HK-2 (cell line): ENCODE measurements around the gene CNNM4.
"Not testable (repeated sequence)": the region's sequence is repeated elsewhere in the genome, so short reads cannot be mapped to it uniquely, and the experiment has no call there.

ENCODE experiments used
- DNase-seq: peaks from one replicate; pipeline ENCODE4 v3.0.0-alpha.2; 2018; ENCODE audit not compliant: unreplicated experiment

CNNM4 gene

DNA sequence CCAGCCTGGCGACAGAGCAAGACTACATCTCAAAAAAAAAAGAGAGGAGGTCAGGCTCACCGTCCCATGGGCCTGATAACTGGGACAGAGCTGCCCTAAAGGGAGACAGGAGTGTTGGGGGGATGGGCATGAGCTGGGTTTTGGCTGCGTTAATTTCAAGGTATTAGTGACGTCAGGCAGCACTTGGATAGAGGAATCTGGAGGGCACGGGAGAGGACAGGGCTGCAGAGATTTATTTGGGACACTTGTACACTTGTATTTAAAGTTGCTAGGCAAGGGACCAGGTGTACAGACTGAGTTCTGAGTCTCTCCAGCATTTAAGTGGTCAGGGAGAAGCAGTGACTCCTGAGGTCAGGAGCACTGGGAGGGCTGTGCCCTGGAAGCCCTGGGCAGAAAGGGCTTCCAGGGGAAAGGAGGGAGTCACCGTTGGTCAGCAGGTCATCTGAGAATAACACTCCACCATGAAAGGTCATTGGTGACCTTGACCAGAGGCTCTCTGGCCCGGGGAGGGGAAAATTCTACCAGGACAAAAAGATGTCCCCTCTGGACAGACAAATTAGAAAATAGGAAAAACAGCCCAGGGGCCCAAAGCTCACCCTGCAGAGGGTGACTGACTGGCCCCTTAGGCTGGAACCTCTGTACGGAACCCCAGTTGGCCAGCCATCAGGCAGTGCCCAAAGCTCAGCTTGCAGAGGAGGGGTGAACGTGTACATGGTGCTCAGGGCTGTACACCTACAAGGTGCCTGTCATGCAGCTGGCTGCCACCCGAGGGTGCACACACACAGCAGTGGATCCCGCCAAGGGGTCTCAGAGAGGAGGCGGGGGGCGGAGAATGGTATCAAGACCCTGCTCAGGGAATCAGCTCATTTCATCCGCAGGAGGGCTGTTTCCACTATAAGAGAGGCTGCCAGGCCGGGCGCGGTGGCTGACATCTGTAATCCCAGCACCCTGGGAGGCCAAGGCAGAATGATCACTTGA is 32.4 kb downstream of the CNNM4 start:
- no peak for DNase-seq

- DNase-seq: no peak
Observed at GRCh38 chr2:96795076-96795475, 34.4 kb downstream of the CNNM4 start.

DNA sequence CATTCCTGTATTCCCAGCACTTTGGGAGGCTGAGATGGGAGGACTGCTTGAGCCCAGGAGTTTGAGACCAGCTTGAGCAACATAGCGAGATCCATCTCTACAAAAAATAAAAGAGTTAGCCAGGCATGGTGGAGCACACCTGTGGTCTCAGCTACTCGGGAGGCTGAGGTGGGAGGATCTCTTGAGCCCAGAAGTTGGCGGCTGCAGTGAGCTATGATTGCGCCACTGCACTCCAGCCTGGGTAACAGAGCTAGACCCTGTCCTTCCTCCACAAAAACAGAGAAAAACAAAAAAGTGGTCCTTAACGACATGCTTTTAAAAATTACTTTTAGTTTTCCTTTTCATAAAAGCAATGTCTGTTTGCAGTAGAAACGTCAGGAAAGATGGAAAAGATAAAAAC is 35.8 kb downstream of the CNNM4 start:
- not testable (repeated sequence) for DNase-seq

- no peak for DNase-seq
Observed at GRCh38 chr2:96797066-96797625, 36.4 kb downstream of the CNNM4 start.

GRCh38 chr2:96798733-96799622 is 38.3 kb downstream of the CNNM4 start:
- DNase-seq: no peak

DNA sequence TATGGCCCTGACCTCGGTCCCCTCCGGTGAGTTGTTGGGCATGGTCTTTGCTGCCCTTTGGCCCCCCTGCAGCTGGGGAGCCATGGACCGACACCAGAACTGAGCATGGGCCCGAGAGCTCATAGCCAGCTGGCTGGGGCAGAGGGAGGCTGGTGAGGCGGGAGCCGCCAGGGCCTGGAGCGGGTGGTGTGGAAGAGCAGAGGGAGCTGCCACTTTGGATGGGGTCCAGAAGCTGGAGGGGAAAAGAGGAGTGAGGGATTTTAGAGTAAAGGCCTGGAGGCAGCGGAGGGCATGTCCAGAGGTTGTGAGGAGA is 38.9 kb downstream of the CNNM4 start:
- no peak for DNase-seq

DNA sequence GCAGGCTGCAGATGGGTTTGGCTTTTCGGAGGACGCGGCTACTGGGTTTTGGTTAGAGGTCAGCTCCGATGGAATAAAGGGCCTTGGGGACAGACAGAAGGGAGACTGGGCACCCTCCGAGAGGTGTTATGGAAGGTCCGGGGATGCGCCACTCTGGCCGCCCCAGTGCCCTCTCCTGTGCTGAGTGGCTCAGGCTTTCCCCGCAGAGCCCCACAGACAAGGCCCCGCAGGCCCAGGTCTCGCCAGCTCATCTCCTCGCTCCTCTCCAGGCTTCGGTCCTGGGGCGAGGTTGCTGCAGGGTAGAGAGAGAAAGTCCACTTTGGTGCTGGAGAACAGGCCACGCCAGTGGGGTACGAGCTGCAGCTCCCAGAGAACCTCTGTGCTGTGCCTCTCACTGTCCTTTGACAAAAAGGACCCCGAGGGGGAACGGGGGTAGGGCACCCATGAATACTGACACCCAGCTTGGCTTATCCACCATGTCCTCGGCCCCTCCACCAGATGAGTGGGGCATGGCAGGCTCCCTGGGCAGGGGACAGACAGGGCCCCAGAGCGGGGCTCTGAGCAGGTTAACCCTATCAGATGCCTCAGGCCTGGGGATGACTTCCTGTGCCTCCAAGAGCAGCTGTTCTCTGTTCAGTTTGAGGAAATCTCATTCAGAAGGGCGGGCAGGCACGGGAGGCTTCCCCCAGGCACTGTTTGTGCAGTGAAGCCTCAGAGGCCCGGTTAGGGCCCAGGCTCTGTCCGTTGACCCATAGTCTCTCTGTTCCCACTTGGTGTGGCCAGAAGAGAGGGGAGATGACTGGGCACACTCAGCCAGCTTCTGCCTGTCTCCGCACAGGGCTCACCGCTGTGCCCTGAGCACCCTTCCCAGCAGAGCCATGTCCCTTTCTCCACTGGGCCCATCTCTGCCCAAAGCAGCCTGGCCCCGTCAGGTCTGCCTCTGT is 39.6 kb downstream of the CNNM4 start:
- DNase-seq: no peak

DNA sequence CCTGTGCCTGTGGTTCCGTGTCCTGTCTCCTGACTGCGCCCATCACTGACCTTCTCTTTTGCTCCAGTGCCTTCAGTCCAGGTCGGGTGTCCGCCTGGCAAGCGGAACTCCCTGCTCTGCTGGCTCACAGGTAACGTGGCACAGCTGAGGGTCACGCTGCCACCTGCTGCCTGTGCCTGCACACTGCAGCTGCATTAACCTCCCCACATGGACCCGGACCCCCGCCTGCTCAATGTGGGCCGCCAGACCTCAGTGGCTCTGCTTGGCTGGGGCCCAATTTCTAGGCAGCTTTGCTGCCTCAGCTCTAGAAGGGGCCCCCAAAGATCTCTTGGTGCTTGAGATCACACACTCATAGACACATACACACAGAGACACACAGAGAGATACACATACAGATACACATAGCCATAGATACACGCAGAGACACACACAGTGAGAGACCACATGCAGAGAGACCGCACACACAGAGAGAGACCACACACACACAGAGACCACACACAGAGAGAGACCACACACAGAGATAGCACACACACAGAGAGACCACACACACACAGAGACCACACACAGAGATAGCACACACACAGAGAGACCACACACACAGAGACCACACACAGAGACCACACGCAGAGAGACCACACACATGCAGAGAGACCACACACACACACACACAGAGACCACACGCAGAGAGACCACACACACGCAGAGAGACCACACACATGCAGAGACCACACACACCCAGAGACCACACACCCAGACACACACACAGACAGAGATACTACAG is 40.5 kb downstream of the CNNM4 start:
- peak; percentile 65 for DNase-seq

- peak; percentile 36 for DNase-seq
Observed at GRCh38 chr2:96801786-96802595, 41.3 kb downstream of the CNNM4 start.

DNA sequence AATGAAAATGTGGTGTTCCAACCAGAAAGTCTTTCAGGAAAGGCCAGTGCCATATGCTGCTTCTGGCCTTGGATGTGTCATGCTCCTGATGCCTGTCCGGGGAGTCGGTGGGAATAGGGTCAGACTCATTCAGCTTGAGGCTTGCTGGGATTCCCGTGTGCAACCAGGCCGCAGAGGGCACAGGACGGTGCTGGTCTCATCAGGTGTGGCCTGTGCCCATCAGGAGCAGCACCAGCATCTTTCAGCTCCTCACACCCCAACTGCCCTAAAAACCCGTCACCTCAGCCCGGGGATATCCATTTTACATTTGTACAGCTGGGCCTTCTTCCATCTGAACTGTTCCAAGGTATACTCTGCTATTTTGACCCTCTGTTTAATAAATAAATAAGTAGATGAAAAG is 42.0 kb downstream of the CNNM4 start:
- DNase-seq: no peak

GRCh38 chr2:96804986-96805385 is 44.3 kb downstream of the CNNM4 start:
- no peak for DNase-seq

GRCh38 chr2:96805946-96806345 is 45.2 kb downstream of the CNNM4 start:
- DNase-seq: not testable (repeated sequence)

DNA sequence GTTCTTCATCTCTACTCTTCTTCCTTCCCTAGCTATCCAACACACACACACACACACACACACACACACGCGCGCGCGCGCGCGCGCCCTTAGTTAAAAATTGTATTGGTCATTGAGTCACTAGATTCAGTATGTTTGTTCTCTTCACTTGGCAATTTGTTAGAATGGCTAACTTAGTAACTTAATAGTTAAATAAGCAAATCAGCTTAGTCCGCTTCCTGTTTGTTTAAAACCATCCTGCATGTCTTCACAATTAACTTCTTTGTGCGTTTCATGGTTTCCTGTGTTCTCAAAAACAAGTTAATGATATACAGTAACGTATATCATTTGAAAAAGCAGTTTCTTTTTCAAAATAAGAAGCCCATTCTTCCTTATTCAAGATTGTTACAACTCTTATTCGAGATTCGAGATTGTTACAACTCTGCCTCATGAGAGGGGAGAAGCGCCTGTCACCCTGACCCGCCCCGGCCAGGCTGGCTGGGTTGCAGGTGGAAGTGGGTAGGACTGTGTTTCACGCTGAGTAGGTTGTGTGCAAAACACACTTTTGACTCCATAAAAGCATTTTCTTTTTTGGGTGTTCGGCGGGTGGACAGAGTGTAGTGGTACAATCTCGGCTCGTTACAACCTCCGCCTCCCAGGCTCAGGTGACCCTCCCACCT is 45.9 kb downstream of the CNNM4 start:
- no peak for DNase-seq

DNA sequence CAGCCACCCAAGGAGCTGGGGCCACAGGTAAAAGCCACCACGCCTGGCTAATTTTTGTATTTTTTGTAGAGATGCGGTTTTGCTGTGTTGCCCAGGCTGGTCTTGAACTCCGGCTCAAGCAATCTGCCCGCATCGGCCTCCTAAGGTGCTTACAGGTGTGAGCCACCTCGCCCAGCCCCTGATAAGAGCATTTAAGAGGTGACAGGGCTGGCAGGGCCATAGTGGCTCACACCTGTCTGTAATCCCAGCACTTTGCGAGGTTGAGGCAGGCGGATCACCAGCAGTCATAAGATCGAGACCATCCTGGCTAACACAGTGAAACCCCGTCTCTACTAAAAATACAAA is 46.4 kb downstream of the CNNM4 start:
- no peak for DNase-seq

GRCh38 chr2:96808176-96808837 is 47.6 kb downstream of the CNNM4 start:
- DNase-seq: no peak

GRCh38 chr2:96809216-96809882 is 48.6 kb downstream of the CNNM4 start:
- no peak for DNase-seq

DNA sequence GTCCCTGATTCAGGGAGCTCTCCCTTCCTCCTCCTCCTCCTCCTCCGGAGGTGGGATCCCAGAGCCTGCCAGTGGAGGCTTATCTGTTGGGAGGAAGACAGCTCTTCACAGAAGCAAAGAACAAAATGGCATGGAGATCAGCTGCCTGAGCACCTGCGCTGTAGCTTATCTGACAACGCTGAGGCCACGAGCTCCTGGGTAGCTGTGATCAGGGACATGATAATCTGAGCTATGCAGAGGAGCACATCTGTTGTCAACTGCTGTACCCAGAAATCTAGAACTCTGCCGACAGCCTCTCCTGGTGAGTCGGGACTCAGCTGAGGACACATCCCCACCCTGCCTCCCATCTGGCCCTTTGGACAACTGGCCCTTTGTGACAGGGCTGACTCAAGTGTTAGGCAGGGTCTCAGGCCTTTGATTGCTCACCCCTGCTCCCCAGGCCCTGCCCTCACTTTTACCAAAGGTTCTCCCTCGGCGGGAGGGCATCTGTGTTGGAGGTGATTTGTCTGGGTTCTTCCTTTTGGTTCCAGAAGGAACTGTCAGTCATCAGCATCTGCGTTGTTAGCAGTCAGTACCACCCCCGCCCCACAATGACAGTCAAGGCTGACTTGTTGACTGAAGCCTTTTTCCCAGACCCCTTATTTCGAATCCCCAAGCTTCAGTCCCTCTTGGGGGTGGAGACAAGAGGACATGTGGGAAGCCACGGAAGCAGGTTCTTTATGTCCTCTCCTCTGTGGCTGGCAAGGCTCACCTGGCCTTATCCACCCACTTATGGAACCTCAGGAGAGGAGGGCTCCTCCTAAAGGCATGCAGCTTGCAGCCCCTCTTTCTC is 49.5 kb downstream of the CNNM4 start:
- DNase-seq: no peak
